Activated CD4-positive, alpha-beta memory T cell treated with anti-CD3 and anti-CD28 coated beads for 36 hours (primary cell): ENCODE results near the gene PPM1H. TPM values are rescaled to one million over a fixed set of nuclear protein-coding genes. Genes with fewer than 3 reads are reported as not detected.

ENCODE experiments used
- CTCF ChIA-PET: fragments of 350-600 bp; sonication (Branson Sonifier 250); formaldehyde crosslinking; loops from one replicate; lab custom pipeline; 2021; ENCODE audit warnings: antibody characterized with exemption, inconsistent platforms; lab: Charles Lee
- POLR2A ChIA-PET: fragments of 350-600 bp; sonication (Branson Sonifier 250); formaldehyde crosslinking; loops from one replicate; lab custom pipeline; 2021; ENCODE audit warnings: antibody characterized with exemption; lab: Charles Lee
- DNase-seq: peaks from one replicate; pipeline ENCODE4 v3.0.0-alpha.2; 2020
- H3K27ac Mint-ChIP-seq: one replicate; pipeline ENCODE4 v1.8.0; 2021; ENCODE audit warnings: mixed read lengths
- H3K27me3 Mint-ChIP-seq: one replicate; pipeline ENCODE4 v1.8.0; 2021; ENCODE audit warnings: mixed read lengths
- H3K36me3 Mint-ChIP-seq: one replicate; pipeline ENCODE4 v1.8.0; 2021; ENCODE audit warnings: mixed read lengths
- H3K4me1 Mint-ChIP-seq: one replicate; pipeline ENCODE4 v1.8.0; 2021; ENCODE audit warnings: low read depth, mixed read lengths
- H3K4me3 Mint-ChIP-seq: one replicate; pipeline ENCODE4 v1.8.0; 2021; ENCODE audit warnings: mild to moderate bottlenecking, mixed read lengths
- H3K9me3 Mint-ChIP-seq: one replicate; pipeline ENCODE4 v1.8.0; 2021; ENCODE audit warnings: mixed read lengths
- intact Hi-C: fragments of 100-400 bp; cut with micrococcal nuclease; formaldehyde crosslinking; loops from one replicate; pipeline ENCODE4 v1.15.1; 2023
- total RNA-seq, 2 experiments: library from RNA; stranded (reverse); gene quantifications; one replicate each; pipeline ENCODE4 v1.2.3, GENCODE V29; 2021

Gene PPM1H
- total RNA-seq, 2 experiments from 2014 or later = not detected

DNA sequence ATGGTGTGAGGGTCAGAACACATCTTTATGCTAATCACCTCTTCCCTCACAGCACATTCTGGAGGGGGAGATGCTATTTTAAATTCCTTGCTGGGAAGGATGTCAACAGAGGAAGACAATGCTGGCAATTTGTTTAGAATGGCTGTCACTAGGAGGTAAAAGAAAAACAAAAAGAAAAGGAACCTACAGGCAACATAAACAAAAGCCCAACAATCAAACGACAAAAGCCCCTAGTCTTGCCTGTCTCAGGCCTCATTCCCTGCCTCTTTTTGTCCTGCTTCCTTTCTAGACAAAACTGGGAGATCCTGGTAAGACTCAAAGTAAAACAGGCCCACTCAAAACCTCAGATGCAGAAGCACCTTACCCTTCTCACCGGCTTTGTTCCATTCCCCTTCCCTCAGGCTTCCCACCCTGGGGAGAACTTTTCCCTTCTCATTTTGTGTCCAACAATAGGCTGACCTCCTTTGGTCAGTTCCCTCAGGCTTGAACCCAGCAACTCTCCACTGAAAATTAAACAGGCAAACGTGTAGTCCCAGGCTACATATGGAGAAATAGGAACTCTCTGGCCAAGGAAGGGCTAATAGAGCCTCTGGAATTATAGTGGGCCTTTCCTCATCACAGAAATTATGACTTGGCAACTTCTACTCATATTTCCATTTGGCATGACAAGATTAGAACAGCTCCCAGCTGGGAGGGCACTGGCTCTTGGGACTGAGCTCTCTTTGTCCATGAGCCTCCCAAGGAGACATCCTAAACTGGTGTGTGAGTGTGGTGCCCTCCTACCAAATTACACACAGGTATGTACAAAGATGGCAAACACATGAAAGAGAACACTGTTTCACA, 275.3 kb downstream of the PPM1H start:
- POLR2A ChIA-PET = no interaction called here
- no peak overlapping the region for H3K4me3 Mint-ChIP-seq
- H3K27ac Mint-ChIP-seq = no peak overlapping the region
- no peaks in the 10 kb centered on the region for H3K9me3 Mint-ChIP-seq
- no peaks in the 10 kb centered on the region for H3K36me3 Mint-ChIP-seq
- H3K27me3 Mint-ChIP-seq = peaks cover 11% of the 10 kb centered on the region
- CTCF ChIA-PET = no interaction called here
- no peak for DNase-seq
- intact Hi-C loops = no loop called here
- H3K4me1 Mint-ChIP-seq = no peaks in the 10 kb centered on the region

- ChIA-PET CTCF (no interaction called here), POLR2A (no interaction called here)
- Mint-ChIP-seq H3K4me3 (no peak overlapping the region), H3K36me3 (no peaks in the 10 kb centered on the region), H3K27ac (no peak overlapping the region), H3K4me1 (no peaks in the 10 kb centered on the region), H3K27me3 (peaks cover 11% of the 10 kb centered on the region), H3K9me3 (no peaks in the 10 kb centered on the region)
- no peak for DNase-seq
- intact Hi-C loops = no loop called here
These were observed 276.0 kb downstream of the PPM1H start for GRCh38 chr12:62658910-62659309.

- no peaks in the 10 kb centered on the region for H3K36me3 Mint-ChIP-seq
- peaks cover 15% of the 10 kb centered on the region for H3K27me3 Mint-ChIP-seq
- no peak for DNase-seq
- no peak overlapping the region for H3K27ac Mint-ChIP-seq
- ChIA-PET CTCF (no interaction called here), POLR2A (no interaction called here)
- no peak overlapping the region for H3K4me3 Mint-ChIP-seq
- no peaks in the 10 kb centered on the region for H3K4me1 Mint-ChIP-seq
- intact Hi-C loops = no loop called here
- no peaks in the 10 kb centered on the region for H3K9me3 Mint-ChIP-seq
These were observed 277.7 kb downstream of the PPM1H start for GRCh38 chr12:62657363-62657632.

- ChIA-PET CTCF (no interaction called here), POLR2A (no interaction called here)
- Mint-ChIP-seq H3K36me3 (no peaks in the 10 kb centered on the region), H3K4me3 (no peak overlapping the region), H3K9me3 (no peaks in the 10 kb centered on the region), H3K27ac (no peak overlapping the region), H3K27me3 (peaks cover 15% of the 10 kb centered on the region), H3K4me1 (no peaks in the 10 kb centered on the region)
- no peak for DNase-seq
- intact Hi-C loops = no loop called here
These were observed 278.2 kb downstream of the PPM1H start for GRCh38 chr12:62656591-62657362.

DNA sequence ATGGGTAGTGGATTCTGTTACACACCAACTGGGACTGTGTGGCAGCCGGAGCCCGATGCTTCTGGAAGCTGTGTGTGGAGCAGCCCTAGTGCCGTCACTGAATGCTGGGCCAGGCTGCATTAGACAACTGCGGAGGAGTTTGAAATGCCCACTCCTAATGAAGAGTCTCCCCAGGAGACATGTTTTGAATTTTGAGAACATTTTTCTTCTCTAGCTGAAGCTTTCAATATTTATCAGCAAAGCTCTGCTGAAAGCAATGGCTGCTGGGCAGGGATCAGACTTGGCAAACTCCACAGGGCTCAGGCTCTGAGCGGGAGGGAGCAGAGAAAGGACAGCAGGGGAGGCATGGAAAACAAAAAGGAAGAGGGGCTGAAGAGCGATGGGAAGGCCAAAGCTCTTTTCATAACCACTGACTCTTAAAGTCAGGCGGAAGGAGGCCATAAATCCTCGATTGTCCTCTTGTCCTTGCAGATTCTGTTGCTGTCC, 279.2 kb downstream of the PPM1H start:
- intact Hi-C loops = no loop called here
- H3K4me1 Mint-ChIP-seq = no peaks in the 10 kb centered on the region
- POLR2A ChIA-PET = no interaction called here
- no peaks in the 10 kb centered on the region for H3K9me3 Mint-ChIP-seq
- peaks cover 15% of the 10 kb centered on the region for H3K27me3 Mint-ChIP-seq
- no peak overlapping the region for H3K4me3 Mint-ChIP-seq
- H3K27ac Mint-ChIP-seq = no peak overlapping the region
- H3K36me3 Mint-ChIP-seq = no peaks in the 10 kb centered on the region
- DNase-seq = no peak
- CTCF ChIA-PET = no interaction called here

DNA sequence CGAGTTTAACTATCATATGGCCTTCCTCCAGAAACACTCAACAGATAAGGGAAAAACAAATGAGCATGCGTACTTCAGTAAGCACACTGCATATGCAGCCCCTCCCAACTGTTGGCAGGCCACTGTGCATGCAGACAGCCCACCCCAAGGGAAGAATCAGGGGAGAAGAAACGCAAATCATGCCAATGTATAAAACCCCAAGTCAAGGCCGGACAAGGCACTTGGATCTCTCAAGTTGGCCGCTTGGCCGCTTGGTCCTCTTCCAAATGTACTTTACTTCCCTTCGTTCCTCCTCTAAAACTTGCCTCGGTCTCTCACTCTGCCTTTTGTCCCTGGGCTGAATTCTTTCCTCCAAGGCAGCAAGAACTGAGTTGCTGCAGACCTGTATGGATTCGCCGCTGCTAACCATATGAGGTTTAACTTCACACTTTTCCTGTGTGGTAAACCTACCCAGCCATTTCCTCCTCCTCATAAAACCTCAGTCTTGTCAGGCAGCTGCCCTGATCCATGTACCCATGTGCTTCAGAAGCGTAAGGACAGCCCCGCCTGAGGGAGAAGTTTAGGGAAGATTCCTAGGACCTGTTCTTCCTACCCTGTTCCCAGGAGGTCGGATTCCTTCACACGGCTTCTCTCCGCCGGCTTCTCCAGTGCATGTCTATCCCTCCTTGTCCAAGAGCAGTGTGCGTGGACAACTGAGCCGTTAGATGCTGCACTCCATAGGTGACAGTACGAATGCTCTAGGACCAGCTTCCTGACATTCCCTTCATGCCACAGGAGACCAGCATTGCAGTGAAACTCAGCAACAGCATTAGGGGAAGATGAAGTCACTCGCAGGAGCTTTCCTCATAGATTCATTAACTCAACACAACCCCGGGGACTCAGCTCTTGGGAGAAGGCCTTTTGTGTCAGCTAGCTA, 280.4 kb downstream of the PPM1H start:
- no peak overlapping the region for H3K27ac Mint-ChIP-seq
- no peak overlapping the region for H3K4me3 Mint-ChIP-seq
- H3K36me3 Mint-ChIP-seq = no peaks in the 10 kb centered on the region
- ChIA-PET POLR2A (no interaction called here), CTCF (no interaction called here)
- no peak for DNase-seq
- intact Hi-C loops = no loop called here
- peaks cover 15% of the 10 kb centered on the region for H3K27me3 Mint-ChIP-seq
- no peaks in the 10 kb centered on the region for H3K4me1 Mint-ChIP-seq
- no peaks in the 10 kb centered on the region for H3K9me3 Mint-ChIP-seq

- ChIA-PET CTCF (no interaction called here), POLR2A (no interaction called here)
- no peak for DNase-seq
- H3K36me3 Mint-ChIP-seq = no peaks in the 10 kb centered on the region
- no peak overlapping the region for H3K27ac Mint-ChIP-seq
- intact Hi-C loops = no loop called here
- H3K27me3 Mint-ChIP-seq = peaks cover 15% of the 10 kb centered on the region
- H3K9me3 Mint-ChIP-seq = no peaks in the 10 kb centered on the region
- H3K4me1 Mint-ChIP-seq = no peaks in the 10 kb centered on the region
- no peak overlapping the region for H3K4me3 Mint-ChIP-seq
These were observed 281.2 kb downstream of the PPM1H start for GRCh38 chr12:62653740-62654139.

DNA sequence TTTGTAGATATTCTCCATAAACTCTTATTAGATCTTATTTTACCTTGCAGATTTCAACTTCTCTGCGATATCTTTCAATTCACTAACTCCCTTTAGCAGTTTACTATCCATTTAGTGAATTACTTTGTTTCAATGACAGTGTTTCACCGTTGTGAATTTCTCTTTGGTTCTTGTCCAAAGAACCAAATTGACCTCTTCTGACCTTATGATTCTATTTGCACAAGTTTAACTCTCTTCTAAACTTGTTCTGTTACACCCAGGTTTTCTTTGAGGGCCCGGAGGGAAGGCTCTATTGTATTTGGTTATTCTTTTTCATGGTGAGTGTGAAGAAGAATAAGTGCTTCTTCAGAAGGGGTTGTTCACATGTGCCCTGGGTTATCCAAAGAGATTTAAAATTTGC, 281.6 kb downstream of the PPM1H start:
- Mint-ChIP-seq H3K27me3 (peaks cover 10% of the 10 kb centered on the region), H3K9me3 (no peaks in the 10 kb centered on the region), H3K27ac (no peak overlapping the region), H3K4me1 (no peaks in the 10 kb centered on the region), H3K36me3 (no peaks in the 10 kb centered on the region), H3K4me3 (no peak overlapping the region)
- POLR2A ChIA-PET = no interaction called here
- intact Hi-C loops = no loop called here
- no peak for DNase-seq
- CTCF ChIA-PET = no interaction called here

DNA sequence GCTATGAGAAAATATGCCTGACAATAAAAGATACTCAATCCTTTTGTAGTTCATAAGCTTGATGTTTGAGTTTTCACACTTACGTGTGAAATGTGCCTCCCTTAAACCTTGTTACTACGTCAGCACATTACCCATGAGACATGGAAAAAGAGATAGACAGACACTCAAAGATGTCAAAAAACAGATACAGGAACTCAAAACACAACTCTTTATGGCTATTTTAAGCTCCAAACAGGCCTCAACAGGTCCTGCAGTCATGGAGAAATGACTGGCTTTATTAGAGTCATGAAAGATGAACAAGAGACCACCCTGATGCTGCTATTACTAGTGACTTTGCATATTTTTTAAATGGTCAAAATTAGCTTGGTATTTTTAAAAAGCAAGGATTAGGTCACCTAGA, 283.8 kb downstream of the PPM1H start:
- POLR2A ChIA-PET = no interaction called here
- Mint-ChIP-seq H3K27ac (no peak overlapping the region), H3K27me3 (peaks cover 4% of the 10 kb centered on the region), H3K36me3 (no peaks in the 10 kb centered on the region), H3K4me1 (no peaks in the 10 kb centered on the region), H3K4me3 (no peak overlapping the region), H3K9me3 (no peaks in the 10 kb centered on the region)
- intact Hi-C loops = no loop called here
- CTCF ChIA-PET = interaction anchor here (0.9 kb wide), 1 partner anchor 148 kb away, joined by 3 read pairs; no protein-coding TSS in a partner anchor
- DNase-seq = no peak

DNA sequence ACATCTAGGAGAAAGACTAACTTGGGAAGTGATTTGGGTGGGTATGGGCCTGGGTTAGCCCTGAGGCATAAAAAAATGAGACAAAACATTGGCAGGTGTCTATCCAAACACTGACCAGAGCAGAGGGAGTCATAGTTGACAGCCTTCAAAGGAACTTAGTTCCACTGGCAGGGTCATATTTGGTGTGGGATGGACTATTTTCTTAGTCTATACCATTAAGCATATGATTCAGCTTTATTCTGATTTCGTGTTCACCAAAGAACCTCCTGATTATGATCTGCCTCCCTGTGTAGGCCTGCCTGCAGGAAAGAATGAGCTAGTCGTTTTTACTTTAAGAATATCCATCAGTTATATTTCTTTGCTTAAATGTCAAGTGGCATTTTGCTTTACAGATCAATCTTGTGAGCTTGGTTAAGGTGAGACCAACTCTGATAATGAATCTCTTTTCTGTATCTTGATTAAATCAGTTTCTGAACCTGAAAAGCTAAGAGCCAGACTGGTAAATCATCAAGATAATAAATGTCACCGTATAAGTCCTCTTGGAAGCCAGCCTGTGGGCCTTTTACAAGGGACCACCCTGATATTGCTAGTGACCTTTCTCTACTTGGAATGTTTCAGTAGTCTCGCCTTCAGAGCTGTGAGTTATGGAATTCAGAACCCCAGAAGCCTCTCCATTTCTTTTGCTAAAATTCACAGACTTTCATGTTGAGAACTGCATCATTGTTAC, 285.4 kb downstream of the PPM1H start:
- DNase-seq = no peak
- ChIA-PET CTCF (interaction anchor here (0.5 to 1.1 kb wide), 3 partner anchors 95 to 148 kb away, joined by 3 read pairs; no protein-coding TSS in a partner anchor), POLR2A (no interaction called here)
- Mint-ChIP-seq H3K27me3 (peaks cover 7% of the 10 kb centered on the region), H3K4me3 (no peak overlapping the region), H3K36me3 (no peaks in the 10 kb centered on the region), H3K9me3 (no peaks in the 10 kb centered on the region), H3K27ac (no peak overlapping the region), H3K4me1 (no peaks in the 10 kb centered on the region)
- intact Hi-C loops = no loop called here

DNA sequence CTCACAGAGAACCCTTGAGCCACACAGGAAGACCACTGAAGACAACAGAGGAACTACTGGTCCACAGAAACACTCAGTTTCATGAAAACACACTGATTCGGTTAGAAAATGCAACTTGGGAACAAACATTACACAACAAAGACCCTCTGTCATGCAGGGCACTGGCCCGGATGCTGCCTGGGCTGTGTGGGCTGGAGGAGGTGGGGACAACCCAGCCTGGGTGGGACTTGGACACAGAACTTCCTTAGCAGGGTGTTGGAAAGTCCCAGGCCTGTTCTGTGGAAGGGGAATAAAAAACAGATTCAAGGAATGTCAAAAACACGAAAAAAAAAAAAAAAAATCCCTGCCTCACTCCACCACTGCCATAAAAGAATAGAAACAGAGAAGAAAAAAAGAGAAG, 287.4 kb downstream of the PPM1H start:
- Mint-ChIP-seq H3K4me1 (peaks cover under 1% of the 10 kb centered on the region), H3K27me3 (peaks cover 3% of the 10 kb centered on the region), H3K9me3 (no peaks in the 10 kb centered on the region), H3K36me3 (no peaks in the 10 kb centered on the region), H3K27ac (no peak overlapping the region), H3K4me3 (no peak overlapping the region)
- no peak for DNase-seq
- CTCF ChIA-PET = no interaction called here
- intact Hi-C loops = no loop called here
- POLR2A ChIA-PET = no interaction called here
